H7 (cell line): ENCODE results near the gene SLC7A5. TPM values are rescaled to one million over a fixed set of nuclear protein-coding genes. Genes with fewer than 3 reads are reported as not detected.
"Not testable (repeated sequence)": the region's sequence is repeated elsewhere in the genome, so short reads cannot be mapped to it uniquely, and the experiment has no call there.

Experiments
- DNase-seq: peaks from one replicate; pipeline ENCODE4 v3.0.0; 2012
- H3K27me3 ChIP-seq: 2 replicates; pipeline ENCODE4 v1.6.0; 2011; ENCODE audit warnings: mild to moderate bottlenecking, low read length; ENCODE audit not compliant: control insufficient read depth, insufficient read depth
- H3K36me3 ChIP-seq: replicated peaks from 2 replicates; pipeline ENCODE4 v1.5.1; 2011; ENCODE audit warnings: low read length; ENCODE audit not compliant: control insufficient read depth, insufficient read depth
- H3K4me3 ChIP-seq: 2 replicates; pipeline ENCODE4 v1.5.1; 2011; ENCODE audit warnings: low read depth, mild to moderate bottlenecking, control low read depth, low read length, moderate library complexity; ENCODE audit not compliant: insufficient read depth
- total RNA-seq: library from RNA; depleted of rRNA; stranded (reverse); fragments of >200 nt; shearing (Covaris generic); gene quantifications from 2 replicates; pipeline ENCODE4 v1.2.3, GENCODE V29; 2014; rRNA removed

SLC7A5 gene
- 91.6 and 188 TPM in 2 replicates for total RNA-seq

DNA sequence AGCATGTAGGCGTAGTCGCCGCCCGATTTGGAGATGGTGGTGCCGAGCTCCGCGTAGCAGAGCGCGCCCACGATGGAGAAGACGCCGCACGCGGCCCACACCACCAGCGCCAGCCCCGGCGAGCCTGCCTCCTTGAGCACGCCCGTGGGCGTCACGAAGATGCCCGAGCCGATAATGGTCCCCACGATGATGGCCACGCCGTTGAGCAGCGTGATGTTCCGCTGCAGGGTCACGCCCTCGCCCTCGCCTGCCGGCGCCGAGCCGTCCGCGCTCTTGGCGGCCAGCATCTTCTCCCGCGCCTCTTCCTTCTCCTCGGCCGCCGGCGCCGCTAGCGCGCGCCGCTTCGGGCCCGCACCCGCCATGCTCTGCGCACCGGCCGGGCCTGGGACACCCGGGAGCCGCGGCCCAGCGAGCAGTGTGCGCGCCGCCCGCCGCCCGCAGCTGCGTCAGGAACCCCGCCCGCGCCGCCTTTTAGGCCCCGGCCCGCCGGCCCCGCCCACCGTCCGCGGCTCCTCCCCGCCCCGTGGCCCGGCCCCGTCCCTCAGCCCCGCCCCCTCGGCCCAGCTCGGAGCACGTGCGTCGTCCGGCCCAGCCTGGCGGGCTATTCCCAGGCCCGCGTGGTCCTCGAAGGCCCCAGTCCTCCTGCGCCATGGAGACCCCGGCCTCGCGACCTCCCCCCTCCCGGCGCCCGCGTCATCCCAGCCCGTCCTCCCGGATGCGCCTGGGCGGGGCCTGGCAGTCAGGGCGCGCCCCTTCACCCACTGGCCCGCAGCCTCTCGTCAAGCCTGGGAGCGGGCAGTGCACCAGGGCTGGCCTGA lies at the start of gene SLC7A5:
Gene SLC7A5 (minus strand): TSS at position 447 of the 818 bp plus-strand sequence. CDS start 85 bp downstream, at position 362.
- peak within 1 kb of the TSS; percentile 79 for H3K4me3 ChIP-seq
- peak; percentile 93 for DNase-seq
- peaks cover 11% of the 10 kb centered on the region for H3K27me3 ChIP-seq
- not testable (repeated sequence) for H3K36me3 ChIP-seq

DNA sequence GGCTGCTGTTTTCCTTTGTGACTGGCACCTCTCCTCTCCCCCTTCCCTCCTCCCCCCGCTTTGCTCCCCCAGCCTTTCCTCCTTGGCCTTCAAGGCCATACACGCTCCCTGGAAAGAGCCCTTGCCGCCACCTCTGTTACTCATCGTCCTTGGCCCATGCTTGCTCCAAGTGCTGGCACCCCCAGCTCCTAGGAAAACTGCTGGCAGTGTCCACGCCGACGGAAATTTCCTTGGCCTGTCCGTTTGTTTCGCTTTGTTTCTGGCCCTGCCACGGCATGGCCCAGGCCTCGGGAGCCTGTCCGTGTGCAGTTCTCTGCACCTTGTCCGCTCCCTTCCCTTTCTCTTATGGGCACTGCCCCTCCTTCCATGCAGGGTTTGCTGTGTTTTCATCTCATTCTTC lies 49.0 kb upstream of the SLC7A5 start:
- Histone ChIP-seq H3K27me3 (no peaks in the 10 kb centered on the region), H3K4me3 (no peak overlapping the region), H3K36me3 (no peaks in the 10 kb centered on the region)
- no peak for DNase-seq

DNA sequence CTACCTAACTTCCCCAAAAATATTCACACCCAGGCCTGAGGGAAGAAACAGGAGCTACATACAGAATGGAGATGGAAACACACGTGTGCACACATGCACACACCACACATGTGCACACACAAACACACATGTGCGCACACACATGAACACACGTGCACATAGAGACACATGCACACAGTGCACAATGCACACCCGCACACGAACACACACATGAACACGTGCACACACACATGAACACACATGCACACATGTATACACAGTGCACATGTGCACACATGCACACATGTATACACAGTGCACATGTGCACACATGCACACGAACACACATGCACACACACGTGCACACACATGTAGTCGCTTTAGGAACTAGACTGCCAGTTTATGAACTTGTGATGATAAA lies 48.2 kb upstream of the SLC7A5 start:
- Histone ChIP-seq H3K36me3 (no peaks in the 10 kb centered on the region), H3K27me3 (no peaks in the 10 kb centered on the region), H3K4me3 (no peak overlapping the region)
- DNase-seq, result no peak

DNA sequence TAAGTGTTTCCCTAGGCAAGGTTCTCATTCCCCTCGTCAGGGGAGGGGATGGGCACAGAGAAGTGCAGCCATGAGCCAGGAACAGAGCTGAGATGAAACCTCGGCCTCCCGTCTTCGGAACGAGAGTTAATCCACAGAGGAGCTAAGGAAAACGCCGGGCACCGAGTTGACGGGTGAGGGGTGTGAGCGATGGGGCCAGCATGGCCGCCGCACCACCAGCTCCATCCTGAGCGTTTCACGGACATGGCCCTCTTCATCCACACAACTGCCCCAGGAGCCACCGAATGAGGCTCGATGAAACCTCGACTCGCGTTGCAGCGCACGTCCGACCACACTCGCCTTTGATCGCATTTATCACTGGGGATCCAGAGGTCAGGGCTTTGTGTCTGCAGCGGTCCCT lies 45.5 kb upstream of the SLC7A5 start:
- H3K4me3 ChIP-seq, result no peak overlapping the region
- no peak for DNase-seq
- H3K27me3 ChIP-seq, result no peaks in the 10 kb centered on the region
- no peaks in the 10 kb centered on the region for H3K36me3 ChIP-seq

DNA sequence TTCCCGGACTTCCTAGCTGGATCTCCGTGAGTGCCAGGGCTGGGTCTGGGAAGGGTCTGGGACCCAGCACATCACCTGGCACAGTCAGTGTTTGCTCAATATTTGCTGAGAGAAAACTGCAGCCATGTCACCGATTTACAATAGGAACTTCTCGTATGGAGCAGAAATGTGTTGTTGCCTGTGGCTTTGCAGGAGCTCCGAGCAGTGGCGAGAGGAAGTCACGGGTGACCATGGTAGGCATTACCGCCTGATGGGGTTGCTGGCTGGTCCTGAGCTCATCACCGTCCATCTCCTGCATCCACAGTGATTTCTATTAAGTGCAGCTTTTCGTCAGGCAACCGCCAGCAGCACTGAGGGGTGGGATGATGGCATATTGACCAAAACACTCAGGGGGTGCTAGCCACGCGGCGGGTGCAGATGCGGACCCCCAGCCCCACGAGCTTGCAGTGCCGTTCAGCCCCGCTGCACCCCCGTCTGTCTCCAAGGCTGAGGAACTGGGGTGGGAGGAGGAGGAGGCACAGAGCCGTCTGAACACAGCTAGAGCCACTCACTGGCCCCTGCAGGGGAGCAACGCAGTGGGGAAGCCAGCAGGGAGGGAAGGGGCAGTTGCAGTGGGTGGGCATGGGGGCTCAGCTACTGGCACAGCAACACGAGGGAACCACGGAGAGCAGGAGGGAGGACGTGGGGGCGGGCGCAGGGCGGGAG lies 44.9 kb upstream of the SLC7A5 start:
- not testable (repeated sequence) for DNase-seq, H3K4me3 ChIP-seq, H3K36me3 ChIP-seq, H3K27me3 ChIP-seq

DNA sequence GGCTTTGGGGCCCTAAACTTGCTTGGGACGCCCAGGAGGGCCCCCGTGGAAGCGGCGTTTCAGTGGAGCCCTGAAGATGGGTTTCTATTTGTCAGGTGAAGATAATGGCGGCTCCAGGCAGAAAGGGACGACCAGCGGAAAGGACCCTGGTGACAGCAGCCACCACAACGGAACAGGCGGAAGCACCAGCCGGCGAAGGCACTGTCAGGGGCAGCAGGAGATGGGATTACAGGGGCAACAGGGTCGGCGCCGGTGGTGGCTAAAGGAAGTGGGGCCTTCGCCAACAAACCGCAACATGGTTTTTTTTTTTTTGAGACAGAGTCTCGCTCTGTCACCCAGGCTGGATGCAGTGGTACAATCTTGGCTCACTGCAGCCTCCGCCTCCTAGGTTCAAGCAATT lies 43.4 kb upstream of the SLC7A5 start:
- DNase-seq, H3K36me3 ChIP-seq, H3K27me3 ChIP-seq, H3K4me3 ChIP-seq: not testable (repeated sequence)

DNA sequence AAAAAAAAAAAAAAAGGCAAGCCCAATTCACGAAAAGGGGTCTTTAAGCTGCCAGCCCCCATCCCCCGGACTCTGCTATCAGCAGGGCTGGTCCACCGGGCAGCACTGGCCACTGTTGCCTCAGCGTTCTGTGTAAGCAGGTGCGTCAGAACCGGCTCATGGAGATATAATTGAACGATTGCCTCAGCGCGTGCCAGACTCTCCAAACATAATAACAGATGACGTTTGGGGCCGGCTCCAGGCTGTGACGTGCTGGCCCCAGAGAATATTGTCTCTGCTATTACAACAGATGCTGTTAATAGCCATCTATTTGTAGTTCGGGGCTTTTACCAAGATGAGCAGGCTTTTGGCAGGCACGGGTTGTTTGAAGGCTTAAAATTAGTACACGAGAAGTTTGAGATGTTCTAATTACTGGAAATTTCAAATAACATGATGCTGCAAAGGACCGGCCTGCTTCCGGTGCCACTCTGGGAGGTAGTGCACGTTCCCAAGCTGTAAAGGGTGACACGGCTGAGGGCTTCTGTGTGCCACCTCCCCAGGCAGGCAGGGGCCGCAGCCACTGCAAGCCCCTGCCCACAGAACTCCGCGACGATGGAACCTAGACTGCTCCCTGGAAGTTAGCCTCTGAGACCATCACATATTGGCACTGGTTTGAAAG lies 41.9 kb upstream of the SLC7A5 start:
- DNase-seq, H3K36me3 ChIP-seq, H3K4me3 ChIP-seq, H3K27me3 ChIP-seq: not testable (repeated sequence)

DNA sequence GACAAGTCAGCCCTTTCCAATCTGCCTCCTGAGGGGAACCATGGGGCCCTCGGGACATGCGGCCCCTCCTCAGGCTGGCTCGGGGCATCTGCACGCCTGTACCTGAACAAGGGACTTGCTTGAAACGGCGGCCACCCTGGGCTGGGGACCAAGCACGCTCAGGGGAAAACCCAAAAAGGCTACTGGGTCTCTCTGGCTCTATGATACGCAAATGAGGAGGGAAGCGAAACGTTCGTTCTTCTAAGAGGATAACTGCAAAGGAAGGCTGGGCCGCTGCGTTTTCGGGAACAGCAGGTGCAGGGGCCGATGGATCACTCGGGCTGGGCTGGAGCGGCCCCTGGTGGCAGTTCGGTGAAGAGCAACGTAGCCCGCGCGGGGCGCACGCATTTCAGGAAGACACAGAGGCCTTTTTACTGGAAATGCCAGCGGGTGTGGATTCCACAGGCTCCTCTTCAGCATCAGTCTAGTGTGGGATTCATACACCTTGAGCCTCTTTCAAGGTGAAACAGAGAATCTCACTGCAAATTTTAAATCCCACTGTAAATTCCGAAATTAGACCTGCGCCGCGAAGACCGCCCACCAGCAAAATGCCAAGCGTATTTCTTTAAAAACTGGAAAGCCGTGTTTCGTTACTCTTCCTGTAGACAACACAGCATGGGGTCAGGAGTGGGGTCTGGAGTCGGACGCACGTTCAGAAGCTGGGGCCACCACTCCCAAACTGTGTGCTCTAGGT lies 40.1 kb upstream of the SLC7A5 start:
- not testable (repeated sequence) for H3K36me3 ChIP-seq, H3K4me3 ChIP-seq, H3K27me3 ChIP-seq
- peak; percentile 94 for DNase-seq

DNA sequence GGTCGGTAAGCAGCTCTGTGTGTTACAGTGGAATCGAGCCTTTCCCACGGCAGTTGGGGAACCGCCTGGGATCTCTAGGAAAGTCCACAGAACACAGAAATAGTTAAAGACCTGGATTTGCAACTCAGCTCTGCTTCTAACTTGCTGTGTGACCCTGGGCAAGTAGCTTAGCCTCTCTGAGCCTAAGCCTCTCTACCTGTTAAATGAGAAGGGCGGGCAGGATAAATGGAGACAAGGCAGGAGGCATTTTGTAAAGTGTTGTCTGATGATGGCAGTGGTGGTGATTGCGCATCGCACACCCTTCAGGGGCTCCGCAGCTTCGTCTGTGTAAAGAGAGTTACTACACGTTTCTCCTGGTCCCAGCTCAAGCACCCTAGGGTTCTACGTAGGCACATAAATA lies 38.8 kb upstream of the SLC7A5 start:
- DNase-seq, H3K27me3 ChIP-seq, H3K4me3 ChIP-seq, H3K36me3 ChIP-seq: not testable (repeated sequence)

DNA sequence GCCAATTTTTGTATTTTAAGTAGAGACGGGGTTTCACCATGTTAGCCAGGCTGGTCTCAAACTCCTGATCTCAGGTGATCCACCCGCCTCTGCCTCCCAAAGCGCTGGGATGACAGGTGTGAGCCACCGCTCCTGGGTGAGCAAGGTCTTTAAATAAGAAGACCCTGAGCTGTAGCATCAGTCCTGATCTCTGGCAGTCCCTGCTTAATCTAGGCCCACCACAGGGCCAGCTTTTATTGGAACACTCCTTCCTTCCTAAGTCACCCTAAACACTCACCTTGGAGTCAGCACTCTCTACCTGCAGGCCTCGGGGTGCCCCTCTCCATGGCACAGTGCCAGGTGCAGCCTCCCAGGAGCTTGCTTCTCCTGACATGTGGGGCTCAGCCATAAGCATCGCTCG lies 36.2 kb upstream of the SLC7A5 start:
- not testable (repeated sequence) for H3K4me3 ChIP-seq, DNase-seq, H3K36me3 ChIP-seq, H3K27me3 ChIP-seq

DNA sequence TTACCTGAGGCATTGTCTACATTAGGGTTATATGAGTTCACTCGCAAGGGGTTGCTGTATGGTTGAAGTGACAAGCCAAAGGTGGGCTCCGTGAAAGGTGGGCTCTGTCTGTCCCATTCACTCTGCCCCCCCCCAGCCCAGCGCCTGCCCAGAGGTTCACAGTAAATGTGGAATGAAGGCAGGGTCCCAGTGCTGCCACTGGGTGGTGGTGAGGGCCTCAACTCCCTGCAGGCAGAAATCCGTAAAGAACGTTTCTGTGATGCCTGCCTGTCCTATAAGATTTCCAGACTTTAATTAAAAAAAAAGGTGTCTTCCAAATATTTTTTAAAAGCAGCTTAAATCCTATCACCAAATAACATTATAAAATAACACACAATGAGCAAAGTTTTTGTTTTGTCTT lies 35.7 kb upstream of the SLC7A5 start:
- H3K27me3 ChIP-seq, H3K36me3 ChIP-seq, H3K4me3 ChIP-seq, DNase-seq: not testable (repeated sequence)

DNA sequence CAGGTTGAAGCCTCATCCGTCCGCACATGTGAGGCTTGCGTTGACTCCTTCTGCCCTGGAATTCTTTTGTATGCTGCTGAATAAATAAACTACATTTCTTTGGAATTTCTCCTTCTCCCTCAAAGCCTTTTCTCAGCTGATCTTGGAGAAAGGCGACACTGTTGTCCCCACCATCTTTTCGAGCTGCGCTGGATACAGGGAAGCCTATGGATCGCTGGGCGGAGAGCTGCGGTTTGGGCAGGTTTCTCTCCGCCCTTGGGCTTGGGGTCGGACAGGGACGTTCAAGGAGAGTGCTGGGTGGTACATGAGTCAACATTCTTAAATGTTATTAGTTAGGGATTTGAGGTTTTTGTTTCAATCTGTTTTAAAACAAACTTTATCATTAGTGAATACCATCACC lies 31.2 kb upstream of the SLC7A5 start:
- not testable (repeated sequence) for H3K27me3 ChIP-seq, H3K4me3 ChIP-seq, DNase-seq, H3K36me3 ChIP-seq

DNA sequence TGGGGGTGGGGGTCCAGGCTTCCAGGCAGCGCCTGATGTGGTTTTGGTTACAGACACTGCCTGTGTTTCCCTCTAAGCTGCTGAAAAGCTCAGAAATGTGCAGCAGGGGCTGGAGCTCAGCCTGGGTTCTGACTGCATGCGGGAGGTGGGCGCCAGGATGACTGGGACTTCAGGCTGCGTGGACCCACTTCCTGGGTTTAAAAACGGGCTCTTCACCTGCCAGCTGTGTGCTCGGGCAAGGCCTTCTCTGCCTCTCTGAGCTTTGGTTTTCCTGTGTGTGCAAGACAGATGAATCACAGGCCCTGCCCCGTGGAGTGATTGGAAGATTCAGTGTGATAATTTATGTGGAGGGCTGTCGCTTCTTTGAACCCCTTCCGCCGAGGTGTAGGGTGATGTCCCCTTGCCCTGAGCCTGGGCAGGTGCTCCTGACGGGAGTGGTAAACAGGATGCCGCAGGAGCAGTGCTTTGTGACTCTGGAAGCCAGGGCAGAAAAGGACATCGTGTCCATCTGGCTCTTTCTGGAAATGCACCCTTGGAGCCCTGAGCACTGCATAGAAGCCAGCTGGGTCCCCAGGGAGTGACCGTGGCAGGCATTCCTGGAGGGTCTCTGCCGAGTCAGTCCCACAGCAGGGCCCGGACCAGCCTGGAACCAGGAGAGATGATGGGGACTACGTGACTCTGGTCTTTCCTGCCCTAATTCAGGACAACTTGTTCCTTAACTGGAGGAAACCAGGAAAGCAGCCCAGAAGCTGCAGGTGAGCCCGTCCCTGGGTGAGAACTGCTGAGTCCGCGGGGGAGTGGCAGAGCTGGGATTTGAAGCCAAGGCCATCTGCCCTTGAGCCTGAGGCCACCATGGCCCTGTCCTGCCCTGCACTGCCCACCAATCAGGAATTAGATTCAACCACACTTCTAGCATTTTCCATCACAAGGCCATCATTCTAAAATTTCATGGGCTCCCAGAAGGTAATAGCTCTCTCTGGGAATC lies 28.5 kb upstream of the SLC7A5 start:
- no peak for DNase-seq

More for the DNA sequence above, 28.5 kb upstream of the SLC7A5 start:
- Histone ChIP-seq H3K27me3 (no peaks in the 10 kb centered on the region), H3K36me3 (no peaks in the 10 kb centered on the region), H3K4me3 (no peak overlapping the region)
